Medulla oblongata (tissue), 1 donor: Measurements from ENCODE around the gene USP11.

Source experiments
- DNase-seq: peaks from one replicate; pipeline ENCODE4 v3.0.0-alpha.2; 2015; ENCODE audit errors: extremely low spot score

Gene USP11

DNA sequence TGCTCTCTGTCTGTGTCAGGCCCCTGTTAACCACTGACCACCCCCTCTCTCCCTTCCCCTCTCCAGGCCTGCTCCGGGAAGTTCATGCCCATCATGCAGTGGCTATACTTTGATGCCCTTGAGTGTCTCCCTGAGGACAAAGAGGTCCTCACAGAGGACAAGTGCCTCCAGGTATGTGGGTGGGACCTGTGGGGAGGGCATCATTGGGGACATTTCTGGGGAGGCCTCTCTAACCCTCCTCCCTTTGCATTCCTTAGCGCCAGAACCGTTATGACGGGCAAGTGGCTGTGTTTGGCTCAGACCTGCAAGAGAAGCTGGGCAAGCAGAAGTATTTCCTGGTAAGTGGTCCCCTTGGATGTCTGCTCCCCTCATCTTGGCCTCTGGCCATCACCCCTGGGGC lies 29.9 kb upstream of the USP11 start:
- no peak for DNase-seq

DNA sequence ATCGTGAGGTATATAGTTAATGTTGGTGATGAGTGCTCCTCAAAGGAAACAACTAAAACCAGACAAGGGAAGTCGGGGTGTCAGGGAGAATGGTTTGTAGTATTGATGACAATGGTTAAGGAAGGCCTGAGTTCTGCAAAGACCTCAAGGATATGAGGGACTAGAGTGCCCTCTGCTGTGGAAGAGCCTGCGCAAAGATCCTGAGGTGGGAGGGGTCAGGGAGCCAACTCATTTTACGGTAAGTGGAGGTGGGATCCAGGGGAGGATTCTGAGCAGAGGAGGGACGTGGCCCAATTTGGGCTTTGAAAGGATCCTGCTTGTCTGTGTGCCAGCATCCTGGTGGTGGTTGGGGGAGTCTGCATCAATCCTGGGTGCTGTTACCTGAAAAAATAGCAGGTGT lies 27.8 kb upstream of the USP11 start:
- no peak for DNase-seq

DNA sequence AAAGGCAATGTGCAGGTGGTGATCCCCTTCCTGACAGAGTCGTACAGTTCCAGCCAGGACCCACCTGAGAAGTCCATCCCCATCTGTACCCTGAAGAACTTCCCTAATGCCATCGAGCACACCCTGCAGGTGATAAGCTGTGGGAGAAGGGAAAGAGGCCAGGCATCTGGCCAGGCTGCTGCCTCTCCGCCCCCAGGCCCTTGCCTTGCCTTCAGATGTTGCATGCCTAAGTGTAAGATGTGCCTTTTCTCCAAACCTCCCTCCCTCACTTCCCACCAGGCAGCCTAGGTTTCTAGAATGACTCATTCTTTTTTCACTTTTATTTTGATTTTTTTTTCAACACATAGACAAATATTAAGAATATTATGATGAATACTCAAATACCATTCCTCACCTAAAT lies 26.5 kb upstream of the USP11 start:
- DNase-seq = no peak

DNA sequence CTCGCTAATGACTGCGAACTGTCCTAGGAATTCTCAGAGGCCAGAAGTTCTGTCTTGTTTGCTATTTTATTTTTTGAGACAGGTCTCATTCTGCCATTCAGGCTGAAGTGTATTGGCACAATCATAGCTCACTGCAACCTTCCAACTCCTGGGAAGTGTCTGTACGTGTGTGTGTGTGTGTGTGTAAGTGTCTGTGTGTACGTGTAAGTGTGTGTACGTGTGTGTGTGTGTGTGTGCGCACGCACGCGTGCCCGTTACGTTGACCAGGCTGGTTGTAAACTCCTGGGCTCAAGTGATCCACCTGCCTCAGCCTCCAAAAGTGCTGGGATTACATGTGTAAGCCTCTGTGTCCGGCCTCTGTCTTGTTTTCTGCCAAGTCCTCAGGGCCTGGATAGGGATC lies 24.7 kb upstream of the USP11 start:
- no peak for DNase-seq

DNA sequence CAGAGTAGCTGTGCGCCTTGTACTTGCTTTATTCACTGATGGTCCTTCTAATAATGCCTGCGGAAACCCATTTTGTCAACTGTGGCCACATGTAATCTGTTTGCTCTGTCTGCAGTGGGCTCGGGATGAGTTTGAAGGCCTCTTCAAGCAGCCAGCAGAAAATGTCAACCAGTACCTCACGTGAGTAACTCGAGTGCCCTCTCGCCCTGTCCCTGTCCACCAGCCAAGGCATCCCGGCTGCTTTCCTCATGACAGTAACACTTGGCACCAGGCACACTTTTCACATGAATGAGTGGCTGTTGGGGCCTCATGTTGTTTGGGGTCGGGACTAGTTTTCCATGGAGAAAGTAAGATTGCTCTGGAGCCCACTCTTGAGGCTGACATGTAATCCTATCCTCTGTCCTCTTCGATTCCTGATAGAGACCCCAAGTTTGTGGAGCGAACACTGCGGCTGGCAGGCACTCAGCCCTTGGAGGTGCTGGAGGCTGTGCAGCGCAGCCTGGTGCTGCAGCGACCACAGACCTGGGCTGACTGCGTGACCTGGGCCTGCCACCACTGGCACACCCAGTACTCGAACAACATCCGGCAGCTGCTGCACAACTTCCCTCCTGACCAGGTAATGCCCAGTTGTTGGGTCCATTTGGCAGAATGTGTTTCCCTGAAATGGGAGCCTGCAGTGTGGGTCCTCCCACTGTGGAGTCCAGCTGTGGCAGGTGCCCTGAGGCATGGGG lies 23.1 kb upstream of the USP11 start:
- no peak for DNase-seq

DNA sequence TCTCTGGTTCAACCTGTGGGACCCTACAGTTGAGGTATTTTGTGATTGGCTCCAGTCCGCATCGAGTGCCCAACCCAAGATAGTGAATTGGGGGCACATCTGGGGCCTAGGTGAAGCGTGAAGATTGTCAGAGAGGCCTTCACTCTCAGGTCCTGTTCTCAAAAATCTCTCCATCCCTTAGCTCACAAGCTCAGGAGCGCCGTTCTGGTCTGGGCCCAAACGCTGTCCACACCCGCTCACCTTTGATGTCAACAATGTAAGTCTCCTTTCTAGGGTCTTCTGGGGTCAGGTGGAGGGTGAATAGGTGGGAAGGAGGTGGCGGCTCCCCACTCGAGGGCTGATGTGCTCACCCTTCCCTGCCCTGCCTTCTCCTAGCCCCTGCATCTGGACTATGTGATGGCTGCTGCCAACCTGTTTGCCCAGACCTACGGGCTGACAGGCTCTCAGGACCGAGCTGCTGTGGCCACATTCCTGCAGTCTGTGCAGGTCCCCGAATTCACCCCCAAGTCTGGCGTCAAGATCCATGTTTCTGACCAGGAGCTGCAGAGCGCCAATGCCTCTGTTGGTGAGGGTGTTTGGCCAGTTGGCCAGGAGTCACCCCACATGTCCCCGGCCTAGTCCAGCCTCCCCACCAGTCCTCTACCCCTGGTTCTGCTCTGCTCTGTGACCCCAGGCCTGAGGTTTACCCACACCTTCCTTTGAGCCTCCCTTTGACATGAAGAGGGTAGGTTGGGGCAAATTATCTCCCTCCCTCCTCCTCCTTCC lies 22.0 kb upstream of the USP11 start:
- DNase-seq = no peak

DNA sequence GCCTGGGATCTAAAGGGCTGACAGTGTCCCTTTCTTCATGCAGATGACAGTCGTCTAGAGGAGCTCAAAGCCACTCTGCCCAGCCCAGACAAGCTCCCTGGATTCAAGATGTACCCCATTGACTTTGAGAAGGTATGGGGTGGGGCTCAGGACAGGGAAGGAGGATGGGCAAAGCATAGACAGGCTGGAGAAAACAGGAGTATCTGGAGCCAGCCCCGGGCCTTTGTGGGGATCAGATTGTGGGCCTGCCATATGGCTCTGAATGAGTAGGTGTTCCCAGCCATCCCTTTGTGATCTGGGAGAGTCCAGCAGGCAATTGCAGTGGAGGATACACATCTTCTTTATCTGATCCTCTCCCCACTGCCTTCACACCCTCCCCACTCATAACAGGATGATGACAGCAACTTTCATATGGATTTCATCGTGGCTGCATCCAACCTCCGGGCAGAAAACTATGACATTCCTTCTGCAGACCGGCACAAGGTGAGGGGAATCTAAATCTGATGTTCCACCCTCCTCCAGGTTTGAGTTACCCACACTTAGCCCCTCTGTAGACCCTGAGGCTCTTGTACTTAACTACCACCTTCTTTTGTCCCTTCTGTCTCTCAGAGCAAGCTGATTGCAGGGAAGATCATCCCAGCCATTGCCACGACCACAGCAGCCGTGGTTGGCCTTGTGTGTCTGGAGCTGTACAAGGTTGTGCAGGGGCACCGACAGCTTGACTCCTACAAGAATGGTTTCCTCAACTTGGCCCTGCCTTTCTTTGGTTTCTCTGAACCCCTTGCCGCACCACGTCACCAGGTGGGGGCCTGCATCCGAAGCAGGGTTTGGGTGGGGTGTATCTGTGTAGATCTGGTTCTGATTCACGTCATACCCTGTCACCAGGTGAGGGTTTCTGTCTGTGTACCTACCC lies 20.2 kb upstream of the USP11 start:
- no peak for DNase-seq

DNA sequence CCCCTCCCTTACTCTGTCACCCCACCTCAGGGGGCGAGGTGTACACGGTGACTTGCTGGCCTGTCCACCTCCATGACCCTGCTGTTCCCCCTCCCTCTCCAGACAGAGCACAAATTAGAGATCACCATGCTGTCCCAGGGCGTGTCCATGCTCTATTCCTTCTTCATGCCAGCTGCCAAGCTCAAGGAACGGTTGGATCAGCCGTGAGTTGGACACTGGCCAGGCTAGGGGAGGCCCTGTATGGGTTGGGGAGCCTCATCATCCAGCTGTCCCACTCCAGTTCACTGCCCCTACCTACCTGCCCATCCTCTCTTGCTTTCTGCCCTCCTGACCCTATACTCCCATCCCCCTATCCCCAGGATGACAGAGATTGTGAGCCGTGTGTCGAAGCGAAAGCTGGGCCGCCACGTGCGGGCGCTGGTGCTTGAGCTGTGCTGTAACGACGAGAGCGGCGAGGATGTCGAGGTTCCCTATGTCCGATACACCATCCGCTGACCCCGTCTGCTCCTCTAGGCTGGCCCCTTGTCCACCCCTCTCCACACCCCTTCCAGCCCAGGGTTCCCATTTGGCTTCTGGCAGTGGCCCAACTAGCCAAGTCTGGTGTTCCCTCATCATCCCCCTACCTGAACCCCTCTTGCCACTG lies 18.3 kb upstream of the USP11 start:
- DNase-seq = no peak

DNA sequence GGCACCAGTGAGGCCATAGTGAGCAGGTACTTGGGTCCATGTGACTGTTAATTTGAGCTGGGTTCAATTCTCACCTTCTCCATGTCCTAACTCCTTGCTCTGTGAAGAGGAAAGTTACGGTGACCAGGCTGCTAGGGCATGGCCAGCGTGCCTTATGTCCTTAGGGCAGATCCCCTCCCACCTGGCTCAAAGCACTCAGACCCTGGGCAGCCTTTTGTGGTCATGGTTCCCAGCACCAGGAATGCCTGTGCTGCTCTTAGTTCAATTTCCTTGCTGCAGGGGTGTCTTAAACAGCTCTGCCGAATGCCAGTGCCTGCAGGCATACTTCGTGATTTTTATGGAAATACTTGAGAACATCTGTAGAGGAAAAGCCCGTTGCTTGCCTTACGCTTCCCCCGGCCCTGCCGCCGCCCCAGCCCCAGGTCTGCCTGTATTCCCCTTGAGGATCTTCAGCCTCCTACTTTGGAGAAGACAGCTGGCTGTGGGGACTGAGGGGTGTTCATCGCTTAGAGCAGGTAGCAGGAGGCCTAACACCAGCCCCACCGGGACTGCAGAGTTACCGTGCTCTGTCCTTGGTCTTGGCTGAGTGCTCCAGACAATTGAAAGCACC lies 17.4 kb upstream of the USP11 start:
- no peak for DNase-seq

DNA sequence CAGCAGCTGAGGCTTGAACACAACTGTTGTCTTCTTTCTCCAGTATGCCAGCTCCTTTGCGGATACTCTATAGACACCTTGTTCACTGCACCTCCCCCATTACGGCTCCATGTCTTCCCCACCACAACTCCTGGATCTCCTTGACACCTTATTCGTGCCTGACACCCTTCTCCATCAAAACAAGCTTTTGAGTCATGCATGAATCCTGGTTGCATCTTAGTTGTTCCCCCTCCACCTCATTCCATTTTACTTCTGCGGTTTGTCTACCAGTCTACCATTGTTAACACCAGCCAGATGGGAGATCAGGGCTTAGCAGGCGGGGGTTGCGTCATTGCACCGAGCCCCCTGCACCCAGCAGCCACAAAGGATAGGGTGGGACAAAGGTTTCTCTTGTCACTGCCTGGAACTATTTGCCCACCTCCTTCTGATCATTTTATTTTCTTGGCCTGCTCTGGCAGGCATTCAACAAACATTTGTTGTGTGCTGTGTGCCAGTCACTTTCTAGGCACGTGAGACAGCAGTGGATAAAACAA lies 16.4 kb upstream of the USP11 start:
- no peak for DNase-seq

DNA sequence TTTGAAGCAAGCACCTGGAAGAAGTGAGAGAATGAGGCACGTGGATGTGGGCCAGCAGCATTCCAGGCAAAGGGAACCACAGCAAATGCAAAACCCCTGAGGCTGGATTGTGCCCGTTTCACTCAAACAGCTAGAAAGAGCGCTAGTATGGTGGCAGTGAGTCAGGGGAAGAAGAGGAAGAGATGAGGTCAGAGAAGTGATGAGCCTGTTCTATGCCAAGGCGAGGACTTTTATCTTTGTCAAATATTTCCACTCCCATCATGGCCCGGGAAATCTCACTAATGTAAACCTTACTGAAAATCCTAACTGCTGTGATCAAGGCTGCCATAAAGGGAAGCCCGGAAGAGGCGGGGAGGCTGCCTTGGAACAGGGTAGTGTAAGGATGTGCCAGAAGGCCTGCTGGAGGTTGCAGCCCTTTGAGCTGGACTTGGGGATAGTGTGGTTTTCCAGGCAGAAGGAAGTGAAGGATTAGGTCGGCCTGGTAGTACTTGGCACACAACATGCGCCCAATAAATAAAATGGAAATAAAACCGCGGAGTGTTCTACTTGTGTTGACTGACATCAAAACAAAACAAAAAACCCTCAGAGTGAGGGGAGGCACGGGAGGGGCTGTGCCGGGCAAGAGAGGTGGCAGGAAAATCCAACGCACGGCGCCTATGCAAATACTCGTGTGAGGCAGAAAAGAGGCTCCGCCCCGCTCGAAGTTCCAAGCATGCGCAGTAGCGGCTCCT lies 15.5 kb upstream of the USP11 start:
- DNase-seq = no peak

DNA sequence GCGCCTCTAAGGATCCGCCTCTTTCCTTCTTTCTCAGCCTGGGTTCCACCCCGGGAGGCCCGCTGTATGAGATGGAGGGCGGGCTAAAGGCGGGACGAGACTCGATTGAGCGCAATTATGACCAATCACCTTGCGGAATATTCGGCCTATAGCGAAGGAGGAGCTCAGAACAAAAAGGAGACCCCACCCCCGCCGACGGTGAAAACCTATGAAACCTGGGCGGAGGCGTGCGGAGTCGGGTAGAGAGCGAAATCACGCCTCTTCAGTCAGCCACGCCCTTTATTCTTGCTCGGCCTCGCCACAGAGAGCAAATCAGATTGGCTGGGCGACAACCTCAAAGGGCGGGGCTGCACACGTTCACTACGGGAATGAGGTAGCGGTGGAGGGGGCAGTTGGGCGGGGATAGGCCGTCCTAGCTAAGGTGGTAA lies 14.9 kb upstream of the USP11 start:
- DNase-seq = peak; percentile 98

DNA sequence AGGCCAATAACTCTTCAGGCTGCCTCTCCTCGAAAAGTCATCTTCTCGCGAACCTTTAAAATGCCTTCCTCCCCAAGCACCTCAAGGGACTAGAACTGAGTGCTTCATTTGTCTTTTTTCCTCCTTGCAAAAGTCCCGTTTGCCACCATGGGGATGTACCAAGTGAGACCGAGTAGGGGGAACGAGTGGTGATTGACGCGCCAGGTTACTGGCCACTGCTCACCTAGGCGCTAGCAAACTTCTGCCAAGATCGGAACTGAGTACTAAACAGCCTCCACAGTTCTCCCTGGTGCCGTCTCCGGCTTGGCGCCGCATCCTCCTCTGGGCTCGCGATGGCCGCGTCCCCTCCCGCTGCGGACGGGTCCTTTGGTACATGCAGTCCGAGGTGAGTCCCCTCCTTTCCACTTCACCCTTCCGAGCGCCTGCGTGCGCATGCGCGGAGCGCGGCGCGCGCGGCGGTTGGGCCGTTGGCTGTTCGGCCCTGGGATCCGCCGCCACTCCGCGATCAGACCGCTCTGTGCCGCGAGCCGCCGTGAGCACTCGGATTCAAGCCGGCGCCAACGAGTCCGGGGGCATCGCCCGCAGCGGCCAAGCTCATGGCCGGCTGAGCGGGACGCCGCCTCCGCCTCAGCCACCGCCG lies 14.4 kb upstream of the USP11 start, which contains the start of gene CDK16:
Gene CDK16 (plus strand): TSS at position 402 of the 640 bp plus-strand sequence. CDS start 4,877 bp downstream, outside the sequence.
- DNase-seq = peak; percentile 72

DNA sequence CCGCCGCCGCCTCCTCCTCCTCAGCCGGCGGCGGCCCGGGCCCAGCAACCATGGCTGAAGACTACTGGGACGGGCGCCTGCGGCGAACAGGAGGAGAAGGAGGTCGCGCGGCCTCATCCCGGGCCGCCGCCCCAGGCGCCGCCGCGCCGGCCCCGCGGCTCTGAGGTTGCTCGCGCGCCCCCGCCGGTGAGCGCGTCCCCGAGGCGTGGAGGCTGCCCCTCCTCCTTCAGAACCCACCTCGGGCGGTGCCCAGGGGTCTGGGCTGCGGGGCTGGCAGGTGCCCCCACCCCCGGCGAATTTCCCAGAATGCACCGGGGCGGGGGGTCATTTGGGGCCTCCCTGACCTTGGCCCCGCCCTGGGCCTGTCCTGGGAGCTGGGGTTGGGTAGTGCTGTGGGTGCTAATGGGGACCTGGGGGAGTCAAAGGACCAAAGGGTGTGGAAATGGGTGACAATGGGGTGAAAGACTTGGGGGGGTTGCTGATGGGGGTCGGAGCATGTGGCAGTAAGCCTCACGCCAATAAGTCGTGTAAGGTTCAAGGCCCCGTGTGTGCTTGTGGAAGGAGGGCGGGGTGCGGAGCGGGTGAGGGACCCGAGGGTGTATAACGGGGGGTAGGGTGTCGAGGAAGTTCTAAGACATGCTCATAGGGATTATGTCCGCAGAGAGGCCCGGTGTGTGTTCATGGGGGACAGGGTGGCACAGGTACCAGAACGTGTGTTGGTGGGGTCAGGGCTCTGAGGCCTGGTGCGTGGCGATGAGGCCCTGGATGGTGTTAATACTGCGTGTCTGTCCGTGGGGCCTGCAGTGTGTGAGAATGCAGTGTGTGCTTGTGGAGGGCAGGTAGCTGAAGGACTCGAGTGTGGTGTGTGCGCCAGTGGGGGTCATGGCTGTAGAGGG lies 13.6 kb upstream of the USP11 start:
- DNase-seq = no peak

DNA sequence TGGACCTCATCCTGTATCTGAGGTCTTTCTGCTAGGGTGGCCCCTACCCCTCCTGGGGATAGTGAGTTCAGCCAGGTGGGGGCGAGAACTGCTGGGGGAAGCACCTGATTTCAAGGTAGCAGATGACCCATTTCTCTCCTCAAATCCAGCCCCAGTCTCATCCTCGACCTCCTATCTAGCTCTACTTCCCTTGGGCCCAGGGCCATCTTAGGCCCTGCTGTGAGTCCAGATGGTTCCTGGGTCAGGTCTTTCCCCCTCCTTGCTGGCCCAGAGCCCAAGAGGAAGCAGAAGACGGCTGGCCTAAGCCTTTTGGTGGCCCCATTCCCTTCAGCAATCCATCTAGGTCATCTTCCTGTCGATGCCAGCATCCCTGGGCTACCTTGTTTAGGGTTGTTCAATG lies 11.1 kb upstream of the USP11 start:
- DNase-seq = no peak

DNA sequence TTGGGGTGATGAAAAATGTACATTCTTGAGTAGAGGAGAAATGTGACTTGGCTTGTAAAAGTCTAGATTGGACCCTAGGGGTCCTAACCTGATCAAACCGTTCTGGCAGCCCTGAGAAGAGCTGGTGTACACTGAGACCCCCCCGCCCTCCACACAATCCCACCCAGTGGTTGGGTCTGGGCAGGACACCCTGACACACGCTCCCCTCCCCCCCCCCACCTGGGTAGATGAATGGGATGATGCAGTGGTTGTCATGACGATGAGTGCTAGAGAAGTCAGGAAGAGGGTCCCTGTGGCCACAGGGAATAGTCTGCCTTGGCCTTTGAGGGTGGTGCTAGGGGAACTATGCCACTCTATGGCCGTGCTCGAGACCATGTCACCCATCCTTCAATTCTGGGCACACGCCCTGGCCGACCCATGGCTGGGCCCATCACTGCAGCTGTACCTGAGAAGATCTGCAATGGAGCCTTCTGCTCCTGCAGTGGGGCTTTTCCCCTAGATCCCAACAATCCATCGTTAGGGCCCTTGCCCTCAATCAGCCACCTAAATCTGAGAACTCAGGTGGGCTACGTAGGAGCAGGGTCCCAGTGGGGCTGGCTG lies 10.0 kb upstream of the USP11 start:
- DNase-seq = no peak

DNA sequence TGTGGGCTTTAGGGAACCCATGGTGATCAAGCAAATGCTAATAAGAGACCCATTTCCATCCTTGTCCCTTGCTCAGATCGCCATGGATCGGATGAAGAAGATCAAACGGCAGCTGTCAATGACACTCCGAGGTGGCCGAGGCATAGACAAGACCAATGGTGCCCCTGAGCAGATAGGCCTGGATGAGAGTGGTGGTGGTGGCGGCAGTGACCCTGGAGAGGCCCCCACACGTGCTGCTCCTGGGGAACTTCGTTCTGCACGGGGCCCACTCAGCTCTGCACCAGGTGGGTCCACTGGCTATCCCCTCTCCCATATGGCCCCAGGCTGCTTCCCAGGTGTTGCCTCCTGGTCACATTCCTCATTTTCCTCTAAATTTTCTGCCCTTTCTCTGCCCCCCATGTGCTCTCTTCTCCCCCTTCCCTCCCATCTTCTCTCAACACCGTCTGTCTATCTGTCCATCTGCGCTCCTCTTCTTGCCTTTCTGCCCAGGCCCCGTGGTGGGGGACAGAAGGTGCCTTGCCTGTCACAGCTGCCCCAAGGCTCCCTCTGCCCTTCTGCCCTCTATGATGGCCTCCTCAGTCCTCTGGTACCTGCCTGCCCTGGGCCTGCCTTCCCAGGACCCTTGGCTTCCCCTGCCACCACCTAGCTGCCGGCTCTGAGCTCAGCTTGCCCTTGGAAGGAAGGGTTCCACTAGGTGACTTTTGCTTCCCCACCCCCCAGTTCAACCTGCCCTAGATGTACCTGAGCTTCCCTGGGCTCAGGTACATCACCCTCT lies 9.1 kb upstream of the USP11 start:
- no peak for DNase-seq
